Endothelial cell of umbilical vein (primary cell): ENCODE results near the gene PLD6. TPM values are rescaled to one million over a fixed set of nuclear protein-coding genes. Genes with fewer than 3 reads are reported as not detected.
"Not testable (repeated sequence)": the region's sequence is repeated elsewhere in the genome, so short reads cannot be mapped to it uniquely, and the experiment has no call there.

Experiments used
- BruUV-seq: library from RNA; stranded (reverse); fragments of 400-500 nt; replicated peaks from 2 replicates; lab custom pipeline; 2021; lab: Mats Ljungman, UMichigan
- CTCF ChIA-PET: fragments of 300-600, 350-600 bp; sonication (Branson Sonifier 250); formaldehyde crosslinking; loops from one replicate; lab custom pipeline; 2021; ENCODE audit warnings: antibody characterized with exemption, inconsistent platforms; lab: Charles Lee
- POLR2A ChIA-PET: fragments of 300-600, 350-600 bp; sonication (Branson Sonifier 250); formaldehyde crosslinking; loops from one replicate; lab custom pipeline; 2021; ENCODE audit warnings: antibody characterized with exemption, inconsistent platforms; lab: Charles Lee
- DNase-seq: peaks from one replicate; pipeline ENCODE4 v3.0.0-alpha.2; 2011; ENCODE audit warnings: low read depth, low spot score
- FAIRE-seq: peaks from 2 replicates; lab custom pipeline; 2011; peaks lifted over from hg19 to GRCh38; lab: Jason Lieb, UNC
- H2AFZ ChIP-seq: 2 replicates; pipeline ENCODE4 v1.6.0; 2012; ENCODE audit warnings: low read depth, low read length, control low read depth, inconsistent platforms
- H3K27ac ChIP-seq: 2 replicates; pipeline ENCODE4 v1.5.1; 2011; ENCODE audit warnings: low read depth, mild to moderate bottlenecking, control low read depth, low read length, moderate library complexity; ENCODE audit not compliant: insufficient read depth
- H3K27me3 ChIP-seq, 2 experiments: 2 replicates each; pipeline versions ENCODE4 v1.6.0 to v1.6.1; 2011; ENCODE audit warnings: low read length in 2 of 2, mixed read lengths in 1 of 2; ENCODE audit not compliant: control insufficient read depth in 2 of 2, insufficient read depth in 2 of 2
- H3K36me3 ChIP-seq, 2 experiments: 2 replicates in 1 of 2; 3 replicates in 1 of 2; pipeline ENCODE4 v1.5.1; 2011; ENCODE audit warnings: low read length in 2 of 2, mild to moderate bottlenecking in 1 of 2, moderate library complexity in 1 of 2; ENCODE audit not compliant: control insufficient read depth in 2 of 2, insufficient read depth in 2 of 2; ENCODE audit errors: extremely low read depth in 1 of 2
- H3K4me1 ChIP-seq: 3 replicates; pipeline ENCODE4 v1.5.1; 2011; ENCODE audit warnings: mild to moderate bottlenecking, low read length; ENCODE audit not compliant: control insufficient read depth, insufficient read depth; ENCODE audit errors: extremely low read depth
- H3K4me2 ChIP-seq: 2 replicates; pipeline ENCODE4 v1.6.1; 2011; ENCODE audit warnings: low read length, control low read depth, mixed read lengths; ENCODE audit not compliant: insufficient read depth
- H3K4me3 ChIP-seq, 3 experiments: fragments of 200-600 bp in 1 of 3; sonication (generic), shearing (Covaris generic) in 1 of 3; replicated peaks in 1 of 3; 2 replicates each; pipeline ENCODE4 v1.5.1; 2011 to 2016; ENCODE audit warnings: control low read depth in 3 of 3, low read length in 3 of 3, mild to moderate bottlenecking in 2 of 3, inconsistent platforms in 1 of 3, low read depth in 1 of 3, moderate library complexity in 1 of 3; ENCODE audit not compliant: insufficient read depth in 1 of 3
- H3K79me2 ChIP-seq: 2 replicates; pipeline ENCODE4 v1.6.0; 2012; ENCODE audit warnings: low read length, inconsistent platforms; ENCODE audit not compliant: control insufficient read depth, insufficient read depth
- H3K9ac ChIP-seq: replicated peaks from 2 replicates; pipeline ENCODE3; 2011; ENCODE audit warnings: low read length, control low read depth; ENCODE audit not compliant: insufficient read depth; ENCODE audit errors: extremely low read depth
- H3K9me1 ChIP-seq: replicated peaks from 3 replicates; pipeline ENCODE4 v1.6.0; 2011; ENCODE audit warnings: mild to moderate bottlenecking, low read length; ENCODE audit not compliant: control insufficient read depth, insufficient read depth; ENCODE audit errors: extremely low read depth
- H3K9me3 ChIP-seq: replicated peaks from 2 replicates; pipeline ENCODE4 v1.5.1; 2012; ENCODE audit warnings: low read length, inconsistent platforms; ENCODE audit not compliant: control insufficient read depth, insufficient read depth
- H4K20me1 ChIP-seq: replicated peaks from 2 replicates; pipeline ENCODE3; 2011; ENCODE audit warnings: mild to moderate bottlenecking, low read length; ENCODE audit not compliant: control insufficient read depth, insufficient read depth; ENCODE audit errors: extremely low read depth
- EZH2 ChIP-seq: IDR thresholded peaks from 2 replicates; pipeline ENCODE4 v1.6.1; 2012; ENCODE audit warnings: borderline replicate concordance, low read depth, mild to moderate bottlenecking, moderate library complexity, low read length, inconsistent platforms; ENCODE audit not compliant: severe bottlenecking
- FOS ChIP-seq: IDR thresholded peaks from 2 replicates; pipeline ENCODE4 v1.6.1; 2011; ENCODE audit warnings: mild to moderate bottlenecking, low read length, moderate library complexity, borderline replicate concordance; ENCODE audit not compliant: insufficient read depth
- GATA2 ChIP-seq: IDR thresholded peaks from 2 replicates; pipeline ENCODE4 v1.7.0; 2011; ENCODE audit warnings: low read depth, mild to moderate bottlenecking, moderate library complexity, mixed read lengths, low read length; ENCODE audit not compliant: insufficient read length, insufficient read depth
- JUN ChIP-seq: IDR thresholded peaks from 2 replicates; pipeline ENCODE4 v1.6.1; 2011; ENCODE audit warnings: borderline replicate concordance, low read depth; ENCODE audit not compliant: insufficient read length, insufficient read depth
- MYC ChIP-seq: IDR thresholded peaks from one replicate; pipeline ENCODE4 v1.6.1; 2011; ENCODE audit warnings: mild to moderate bottlenecking, low read depth, low read length
- POLR2A ChIP-seq: IDR thresholded peaks from 2 replicates; pipeline ENCODE4 v1.6.1; 2012; ENCODE audit warnings: low read depth, mild to moderate bottlenecking, control low read depth, low read length
- POLR2AphosphoS5 ChIP-seq: IDR thresholded peaks from 2 replicates; pipeline ENCODE4 v1.6.1; 2012; ENCODE audit warnings: low read depth, mild to moderate bottlenecking, control low read depth, low read length, moderate library complexity; ENCODE audit not compliant: insufficient read depth
- dilution Hi-C: fragments of 300-500 bp; cut with MboI; formaldehyde crosslinking; loops from one replicate; pipeline ENCODE4 v1.15.0; 2019; ENCODE audit warnings: low sequenced_read_pairs; ENCODE audit not compliant: extremely low pct_ligation_motif_present
- intact Hi-C: fragments of 100-400 bp; cut with micrococcal nuclease; formaldehyde crosslinking; loops from one replicate; pipeline ENCODE4 v1.10.0; 2022
- polyA plus RNA-seq, 4 experiments: library from polyadenylated mRNA; depleted of rRNA in 3 of 4; stranded (reverse) in 3 of 4; unstranded in 1 of 4; fragments of >200 nt; gene quantifications; 2 replicates each; pipeline versions ENCODE4 v1.2.1 to v1.2.3, GENCODE V29; 2011 to 2012; ENCODE audit warnings: missing spikeins in 1 of 4
- total RNA-seq: library from RNA; stranded (reverse); gene quantifications from 2 replicates; pipeline ENCODE4 v1.2.3, GENCODE V29; 2021
- TF ChIP-seq, protein P1 (sequence below), 2 donors: IDR thresholded peaks; 1 replicate in 1 of 2; 2 replicates in 1 of 2; pipeline ENCODE4 v1.5.1; 2011; ENCODE audit warnings: low read length in 2 of 2, mild to moderate bottlenecking in 2 of 2, moderate library complexity in 2 of 2, control low read depth in 1 of 2, inconsistent platforms in 1 of 2, low read depth in 1 of 2; ENCODE audit not compliant: insufficient read depth in 1 of 2; ENCODE audit errors: extremely low read depth in 1 of 2
- TF ChIP-seq, protein P2 (sequence below): IDR thresholded peaks from 2 replicates; pipeline ENCODE4 v1.6.1; 2011; ENCODE audit not compliant: insufficient read depth, insufficient read length

PLD6 gene
- total and polyA plus RNA-seq, 2 donors (not counting 3 experiments of a cell fraction or from before 2014, with no cell fraction given) = 2.9 to 4.4 TPM

GRCh38 chr17:17159571-17159970 is 46.6 kb downstream of the PLD6 start:
- no peak overlapping the region for H3K4me3 ChIP-seq
- no peak for TF ChIP-seq GATA2
- no peak for TF ChIP-seq EZH2
- TF ChIP-seq JUN = no peak
- TF ChIP-seq FOS = no peak
- TF ChIP-seq, protein P1, sequence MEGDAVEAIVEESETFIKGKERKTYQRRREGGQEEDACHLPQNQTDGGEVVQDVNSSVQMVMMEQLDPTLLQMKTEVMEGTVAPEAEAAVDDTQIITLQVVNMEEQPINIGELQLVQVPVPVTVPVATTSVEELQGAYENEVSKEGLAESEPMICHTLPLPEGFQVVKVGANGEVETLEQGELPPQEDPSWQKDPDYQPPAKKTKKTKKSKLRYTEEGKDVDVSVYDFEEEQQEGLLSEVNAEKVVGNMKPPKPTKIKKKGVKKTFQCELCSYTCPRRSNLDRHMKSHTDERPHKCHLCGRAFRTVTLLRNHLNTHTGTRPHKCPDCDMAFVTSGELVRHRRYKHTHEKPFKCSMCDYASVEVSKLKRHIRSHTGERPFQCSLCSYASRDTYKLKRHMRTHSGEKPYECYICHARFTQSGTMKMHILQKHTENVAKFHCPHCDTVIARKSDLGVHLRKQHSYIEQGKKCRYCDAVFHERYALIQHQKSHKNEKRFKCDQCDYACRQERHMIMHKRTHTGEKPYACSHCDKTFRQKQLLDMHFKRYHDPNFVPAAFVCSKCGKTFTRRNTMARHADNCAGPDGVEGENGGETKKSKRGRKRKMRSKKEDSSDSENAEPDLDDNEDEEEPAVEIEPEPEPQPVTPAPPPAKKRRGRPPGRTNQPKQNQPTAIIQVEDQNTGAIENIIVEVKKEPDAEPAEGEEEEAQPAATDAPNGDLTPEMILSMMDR (IDR thresholded peaks at IDR 0.05; ENCODE audit: extremely low read depth in 1 of 2, insufficient read depth in 1 of 2, low read depth in 1 of 2, low read length in 2 of 2) = no peak
- no peak for TF ChIP-seq MYC
- TF ChIP-seq POLR2AphosphoS5 = no peak
- no peak for TF ChIP-seq POLR2A
- TF ChIP-seq, protein P2, sequence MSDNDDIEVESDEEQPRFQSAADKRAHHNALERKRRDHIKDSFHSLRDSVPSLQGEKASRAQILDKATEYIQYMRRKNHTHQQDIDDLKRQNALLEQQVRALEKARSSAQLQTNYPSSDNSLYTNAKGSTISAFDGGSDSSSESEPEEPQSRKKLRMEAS = no peak
- H3K36me3 ChIP-seq = peaks cover 23 to 58% of the 10 kb centered on the region in 2 experiments
- H4K20me1 ChIP-seq = no peaks in the 10 kb centered on the region
- no peaks in the 10 kb centered on the region for H3K9me1 ChIP-seq
- no peaks in the 10 kb centered on the region for H3K9me3 ChIP-seq
- no peak overlapping the region for H3K9ac ChIP-seq
- H2AFZ ChIP-seq = no peak overlapping the region
- no TSS peak for BruUV-seq
- no peak overlapping the region for H3K27ac ChIP-seq
- FAIRE-seq (no peak), DNase-seq (no peak)
- ChIA-PET POLR2A (no interaction called here), CTCF (interaction anchor here (0.8 to 2.9 kb wide), 2 partner anchors 13 to 18 kb away, joined by 3 to 8 read pairs; no protein-coding TSS in a partner anchor)
- no peaks in the 10 kb centered on the region for H3K27me3 ChIP-seq
- no peaks in the 10 kb centered on the region for H3K4me1 ChIP-seq
- intact Hi-C loops (no loop called here), dilution Hi-C loops (no loop called here)
- H3K79me2 ChIP-seq = no peaks in the 10 kb centered on the region
- no peak overlapping the region for H3K4me2 ChIP-seq

GRCh38 chr17:17158506-17158905 is 47.6 kb downstream of the PLD6 start:
- intact Hi-C loops, H3K9ac ChIP-seq, POLR2A ChIA-PET, dilution Hi-C loops, H3K27me3 ChIP-seq, H3K9me3 ChIP-seq, H3K4me2 ChIP-seq, FAIRE-seq, H4K20me1 ChIP-seq, H3K4me3 ChIP-seq, H3K79me2 ChIP-seq, H2AFZ ChIP-seq, H3K9me1 ChIP-seq, DNase-seq, H3K4me1 ChIP-seq, H3K27ac ChIP-seq: not testable (repeated sequence)
- peaks cover 28 to 62% of the 10 kb centered on the region in 2 experiments for H3K36me3 ChIP-seq
- CTCF ChIA-PET = interaction anchor here (1.0 kb wide), 1 partner anchor 17 kb away, joined by 4 read pairs; no protein-coding TSS in a partner anchor
- TSS peak; percentile 63 for BruUV-seq
